Breast epithelium (tissue), 4 donors: ENCODE results near the gene HOXC11. TPM values are rescaled to one million over a fixed set of nuclear protein-coding genes. Genes with fewer than 3 reads are reported as not detected.

Source experiments
- DNase-seq, 2 donors: peaks; one replicate each; pipeline ENCODE4 v3.0.0-alpha.2; 2019; ENCODE audit warnings: low spot score in 2 of 2
- H3K27ac ChIP-seq, 2 donors: fragments of 200-600 bp; sonication (generic) in 1 of 2; one replicate each; pipeline ENCODE4 v1.5.1; 2016 to 2019; ENCODE audit warnings: mild to moderate bottlenecking in 1 of 2
- H3K27me3 ChIP-seq, 2 donors: fragments of 200-600 bp; sonication (generic) in 1 of 2; one replicate each; pipeline versions ENCODE4 v1.5.1 to v1.6.0; 2017 to 2019; ENCODE audit warnings: control low read depth in 1 of 2, mild to moderate bottlenecking in 1 of 2
- H3K36me3 ChIP-seq: fragments of 200-600 bp; one replicate; pipeline ENCODE4 v1.5.1; 2019
- H3K4me1 ChIP-seq, 2 donors: fragments of 200-600 bp; sonication (generic); one replicate each; pipeline ENCODE4 v1.5.1; 2016 to 2019; ENCODE audit warnings: control low read depth in 1 of 2
- H3K4me3 ChIP-seq, 3 donors: fragments of 200-600 bp; sonication (generic); 1 replicate in 2 of 3; 2 replicates in 1 of 3; pipeline ENCODE4 v1.5.1; 2016 to 2019; ENCODE audit warnings: mild to moderate bottlenecking in 3 of 3, moderate library complexity in 2 of 3
- H3K9me3 ChIP-seq, 2 donors: fragments of 200-600 bp; sonication (generic) in 1 of 2; one replicate each; pipeline ENCODE4 v1.5.1; 2016 to 2019; ENCODE audit warnings: control low read depth in 1 of 2
- POLR2A ChIP-seq: fragments of 450-650 bp; IDR thresholded peaks from one replicate; pipeline ENCODE4 v1.6.1; 2016; ENCODE audit warnings: antibody characterized with exemption, mild to moderate bottlenecking, moderate library complexity
- POLR2AphosphoS5 ChIP-seq, 3 donors: sonication (generic); formaldehyde crosslinking; IDR thresholded peaks; one replicate each; pipeline ENCODE4 v1.6.1; 2017; ENCODE audit warnings: antibody characterized with exemption in 3 of 3
- intact Hi-C: fragments of 100-400 bp; cut with DNase I; formaldehyde crosslinking; loops from one replicate; pipeline ENCODE4 v1.15.1; 2023; ENCODE audit warnings: low total_unique reads
- total RNA-seq, 3 donors: library from RNA; depleted of rRNA; stranded (reverse); fragments of >200 nt; gene quantifications; one replicate each; pipeline ENCODE4 v1.1.0, GENCODE V29; 2016
- TF ChIP-seq, protein P1 (sequence below), 3 donors: fragments of 450-650 bp; IDR thresholded peaks; one replicate each; pipeline ENCODE4 v1.5.1; 2016 to 2017; ENCODE audit warnings: antibody characterized with exemption in 3 of 3, mild to moderate bottlenecking in 3 of 3, moderate library complexity in 3 of 3

HOXC11 gene
- total RNA-seq, 3 donors from 2014 or later = 0.29 TPM; not detected in 2

DNA sequence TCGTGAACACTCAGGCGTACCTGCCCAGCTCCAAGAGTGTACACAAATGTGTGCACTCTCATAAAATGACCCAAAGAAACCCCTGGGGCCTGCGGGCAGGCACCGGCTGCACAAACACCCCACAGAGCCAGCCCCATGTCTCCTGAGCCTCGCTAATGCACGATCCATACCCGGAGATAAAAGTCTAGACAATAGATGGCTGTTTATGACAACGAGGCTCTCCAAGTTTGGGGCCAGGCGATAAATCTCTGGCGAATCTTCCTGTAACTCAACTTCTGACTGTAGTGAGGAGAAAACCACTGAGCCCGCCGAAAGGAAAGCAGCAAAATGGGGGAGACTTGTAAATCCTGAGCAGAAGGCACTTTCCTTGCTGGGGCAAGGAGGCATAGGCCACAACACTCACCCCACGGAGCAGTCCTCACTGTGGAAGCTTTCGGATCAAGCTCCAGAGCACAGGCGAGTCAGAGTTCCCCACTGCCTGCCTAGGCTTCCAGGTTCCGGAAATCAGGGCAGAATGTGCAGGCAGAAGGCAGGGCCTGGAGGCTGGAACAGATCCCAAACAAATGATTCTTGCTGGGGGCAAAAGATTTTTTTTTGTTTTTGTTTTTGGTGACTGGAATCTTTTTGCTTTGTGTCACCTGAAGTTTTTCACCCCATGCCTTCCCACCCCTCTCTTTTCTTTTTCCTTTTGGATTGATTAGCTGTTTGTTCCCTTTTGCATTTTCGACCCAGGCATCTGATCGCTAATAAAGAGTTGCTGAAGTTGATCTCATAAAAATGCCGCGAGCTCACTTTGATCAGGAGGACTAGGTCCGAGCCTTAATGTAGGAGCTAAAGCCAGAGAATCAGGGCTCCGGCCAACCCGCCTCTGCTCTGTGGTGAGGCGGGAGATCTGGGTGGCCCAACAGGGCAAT, 4.5 kb upstream of the HOXC11 start:
- no peak for DNase-seq
- H3K36me3 ChIP-seq = no peaks in the 10 kb centered on the region
- peaks cover 11 to 100% of the 10 kb centered on the region in 2 donors for H3K27me3 ChIP-seq
- H3K4me1 ChIP-seq = no peaks in the 10 kb centered on the region
- no peaks in the 10 kb centered on the region for H3K9me3 ChIP-seq
- H3K27ac ChIP-seq = no peak overlapping the region
- H3K4me3 ChIP-seq = no peak overlapping the region
- TF ChIP-seq, protein P1, sequence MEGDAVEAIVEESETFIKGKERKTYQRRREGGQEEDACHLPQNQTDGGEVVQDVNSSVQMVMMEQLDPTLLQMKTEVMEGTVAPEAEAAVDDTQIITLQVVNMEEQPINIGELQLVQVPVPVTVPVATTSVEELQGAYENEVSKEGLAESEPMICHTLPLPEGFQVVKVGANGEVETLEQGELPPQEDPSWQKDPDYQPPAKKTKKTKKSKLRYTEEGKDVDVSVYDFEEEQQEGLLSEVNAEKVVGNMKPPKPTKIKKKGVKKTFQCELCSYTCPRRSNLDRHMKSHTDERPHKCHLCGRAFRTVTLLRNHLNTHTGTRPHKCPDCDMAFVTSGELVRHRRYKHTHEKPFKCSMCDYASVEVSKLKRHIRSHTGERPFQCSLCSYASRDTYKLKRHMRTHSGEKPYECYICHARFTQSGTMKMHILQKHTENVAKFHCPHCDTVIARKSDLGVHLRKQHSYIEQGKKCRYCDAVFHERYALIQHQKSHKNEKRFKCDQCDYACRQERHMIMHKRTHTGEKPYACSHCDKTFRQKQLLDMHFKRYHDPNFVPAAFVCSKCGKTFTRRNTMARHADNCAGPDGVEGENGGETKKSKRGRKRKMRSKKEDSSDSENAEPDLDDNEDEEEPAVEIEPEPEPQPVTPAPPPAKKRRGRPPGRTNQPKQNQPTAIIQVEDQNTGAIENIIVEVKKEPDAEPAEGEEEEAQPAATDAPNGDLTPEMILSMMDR (IDR thresholded peaks at IDR 0.05) = no peak
- TF ChIP-seq POLR2A = no peak
- no peak for TF ChIP-seq POLR2AphosphoS5 (IDR thresholded peaks at IDR 0.05)
- intact Hi-C loops = no loop called here

DNA sequence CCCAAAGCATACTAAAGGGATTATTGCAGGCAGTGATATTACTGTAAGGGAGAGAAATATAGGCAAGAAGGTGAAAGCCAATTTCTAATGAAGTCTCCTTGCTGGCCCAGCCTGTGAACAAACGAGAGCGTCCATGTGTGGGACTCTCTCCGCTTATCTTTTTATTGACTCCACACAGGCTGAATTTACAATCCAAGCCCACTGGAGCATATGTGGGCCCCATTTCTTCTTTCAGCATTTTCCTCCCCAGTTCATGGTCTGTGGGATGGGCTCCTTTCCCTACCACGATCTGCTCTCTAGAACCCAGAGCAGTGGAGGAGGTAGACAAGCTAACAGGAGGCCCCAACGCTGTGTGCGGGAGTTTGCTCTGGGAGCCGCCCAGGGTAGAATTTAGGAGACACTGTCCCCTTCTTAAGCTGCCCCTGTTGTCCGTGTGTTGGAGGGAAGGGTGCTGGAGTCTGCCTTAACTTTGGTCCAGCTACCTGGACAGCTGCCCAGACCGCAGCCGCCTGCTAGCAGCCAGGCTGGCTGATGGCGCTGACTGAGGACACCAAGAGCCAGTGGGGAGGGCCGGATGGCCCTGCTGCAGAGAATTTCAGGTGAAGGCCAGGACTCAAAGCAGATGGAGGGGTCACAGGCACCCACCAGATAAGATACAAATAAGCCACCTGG, 3.2 kb upstream of the HOXC11 start:
- no peaks in the 10 kb centered on the region for H3K9me3 ChIP-seq
- H3K36me3 ChIP-seq = no peaks in the 10 kb centered on the region
- TF ChIP-seq POLR2AphosphoS5 (IDR thresholded peaks at IDR 0.05) (no peak), POLR2A (no peak)
- TF ChIP-seq, protein P1 (IDR thresholded peaks at IDR 0.05) = no peak
- H3K4me3 ChIP-seq = no peak overlapping the region
- no peak for DNase-seq
- H3K4me1 ChIP-seq = peaks cover 0 to 8% of the 10 kb centered on the region in 2 donors
- peaks cover 15 to 100% of the 10 kb centered on the region in 2 donors for H3K27me3 ChIP-seq
- intact Hi-C loops = no loop called here
- H3K27ac ChIP-seq = no peak overlapping the region

DNA sequence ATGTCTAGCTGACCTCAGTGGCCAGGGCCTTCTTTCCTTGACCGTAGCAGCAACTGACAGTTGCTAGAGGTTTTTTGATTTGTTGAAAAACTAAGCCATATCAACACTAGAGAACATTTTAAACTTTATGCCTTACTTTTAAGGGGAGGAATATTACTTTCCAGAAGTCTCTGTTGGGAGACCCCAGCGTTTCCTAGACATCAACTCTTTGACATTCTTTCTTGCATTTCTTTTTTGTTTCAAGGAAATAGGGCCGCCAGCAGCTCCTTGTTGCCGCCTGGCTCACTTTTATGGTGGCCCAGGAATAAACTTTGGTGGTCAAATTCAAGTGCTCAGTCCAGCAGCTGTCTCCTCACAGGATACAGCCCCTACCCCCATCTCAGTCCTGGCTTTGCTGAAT, 2.5 kb upstream of the HOXC11 start:
- Histone ChIP-seq H3K27me3 (peaks cover 17 to 100% of the 10 kb centered on the region in 2 donors), H3K27ac (no peak overlapping the region), H3K9me3 (no peaks in the 10 kb centered on the region), H3K36me3 (no peaks in the 10 kb centered on the region), H3K4me1 (peaks cover 0 to 8% of the 10 kb centered on the region in 2 donors), H3K4me3 (no peak overlapping the region)
- intact Hi-C loops = no loop called here
- no peak for TF ChIP-seq POLR2AphosphoS5 (IDR thresholded peaks at IDR 0.05)
- TF ChIP-seq, protein P1 (IDR thresholded peaks at IDR 0.05) = no peak
- no peak for TF ChIP-seq POLR2A
- no peak for DNase-seq

DNA sequence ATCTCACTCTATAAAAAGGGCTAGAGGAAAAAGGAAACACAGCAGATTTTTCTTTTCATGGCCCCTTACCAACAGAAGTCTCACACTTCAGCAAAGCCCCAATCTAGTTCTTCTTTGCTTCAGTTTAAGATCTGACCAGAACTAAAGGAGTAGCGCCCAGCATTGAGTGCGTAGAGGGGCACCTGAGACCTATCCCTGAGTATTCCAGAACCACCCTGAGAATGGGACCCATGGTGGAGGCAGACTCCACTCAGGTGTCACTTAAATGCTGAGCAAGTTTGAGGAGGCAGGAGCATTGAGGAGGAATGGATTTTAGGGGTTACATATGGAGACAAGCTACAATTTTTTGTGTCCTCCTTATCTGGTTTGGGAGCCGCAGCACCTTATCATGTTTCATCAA, 1.8 kb upstream of the HOXC11 start:
- H3K27me3 ChIP-seq = peaks cover 14 to 100% of the 10 kb centered on the region in 2 donors
- intact Hi-C loops = no loop called here
- DNase-seq = no peak
- no peaks in the 10 kb centered on the region for H3K9me3 ChIP-seq
- no peak overlapping the region for H3K4me3 ChIP-seq
- H3K36me3 ChIP-seq = no peaks in the 10 kb centered on the region
- H3K27ac ChIP-seq = no peak overlapping the region
- peaks cover 0 to 8% of the 10 kb centered on the region in 2 donors for H3K4me1 ChIP-seq
- no peak for TF ChIP-seq POLR2AphosphoS5 (IDR thresholded peaks at IDR 0.05)
- TF ChIP-seq POLR2A = no peak
- TF ChIP-seq, protein P1 (IDR thresholded peaks at IDR 0.05) = no peak

DNA sequence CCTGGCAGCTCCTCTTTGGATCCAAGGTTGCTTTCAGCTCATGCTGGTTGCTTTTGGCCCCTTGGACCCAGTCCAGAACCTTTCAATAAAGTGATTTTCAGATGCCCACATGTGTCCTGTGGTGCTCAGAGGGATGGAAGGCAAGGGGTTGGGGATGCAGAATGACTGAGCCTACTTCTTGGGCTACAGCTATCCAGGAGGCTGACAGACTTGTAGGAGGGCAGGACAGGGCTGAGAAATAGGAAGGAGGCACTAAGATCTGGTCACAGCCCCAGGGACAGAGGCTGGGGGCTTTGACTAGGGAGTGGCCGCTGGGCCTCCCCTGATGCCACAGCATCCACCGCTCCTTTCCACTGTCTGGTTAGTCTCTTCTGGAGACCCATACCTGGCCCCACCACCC, 1.2 kb upstream of the HOXC11 start:
- no peak overlapping the region for H3K27ac ChIP-seq
- H3K27me3 ChIP-seq = peaks cover 11 to 100% of the 10 kb centered on the region in 2 donors
- H3K4me3 ChIP-seq = no peak overlapping the region
- no peaks in the 10 kb centered on the region for H3K9me3 ChIP-seq
- intact Hi-C loops = no loop called here
- no peaks in the 10 kb centered on the region for H3K36me3 ChIP-seq
- peaks cover 0 to 8% of the 10 kb centered on the region in 2 donors for H3K4me1 ChIP-seq
- DNase-seq = no peak
- no peak for TF ChIP-seq POLR2A
- TF ChIP-seq POLR2AphosphoS5 (IDR thresholded peaks at IDR 0.05) = no peak
- TF ChIP-seq, protein P1 (IDR thresholded peaks at IDR 0.05) = no peak
